ENCODE data around the gene LGALS8.
"Not testable (repeated sequence)": the region's sequence is repeated elsewhere in the genome, so short reads cannot be mapped to it uniquely, and the experiment has no call there.

Gene LGALS8

DNA sequence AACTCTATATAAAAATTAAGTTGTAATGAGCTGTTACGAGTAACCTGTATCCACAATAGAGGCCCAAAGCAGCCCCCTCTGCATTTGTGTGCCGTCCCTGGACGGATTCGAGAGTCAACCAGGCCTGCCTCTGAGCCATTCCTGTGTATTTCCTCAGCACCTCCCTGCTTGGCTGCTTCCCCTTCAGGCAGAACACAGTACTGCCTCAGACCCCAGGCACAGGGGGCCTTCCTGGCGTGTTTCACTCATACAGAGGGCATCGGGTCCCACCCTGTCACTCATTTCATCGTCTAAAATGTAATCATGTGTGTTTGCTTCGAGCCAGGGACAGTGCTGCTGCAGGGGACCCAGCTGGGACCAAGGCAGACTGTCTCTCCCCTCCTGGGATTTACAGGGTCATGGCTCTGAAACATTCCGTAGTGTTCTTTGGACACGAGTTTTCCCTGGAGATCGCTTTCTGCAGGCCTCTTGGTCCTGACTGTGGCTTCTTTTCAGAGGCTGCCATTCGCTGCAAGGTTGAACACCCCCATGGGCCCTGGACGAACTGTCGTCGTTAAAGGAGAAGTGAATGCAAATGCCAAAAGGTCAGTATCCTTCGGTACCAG is 19.4 kb downstream of the LGALS8 start:
- no peak for DNase-seq

DNA sequence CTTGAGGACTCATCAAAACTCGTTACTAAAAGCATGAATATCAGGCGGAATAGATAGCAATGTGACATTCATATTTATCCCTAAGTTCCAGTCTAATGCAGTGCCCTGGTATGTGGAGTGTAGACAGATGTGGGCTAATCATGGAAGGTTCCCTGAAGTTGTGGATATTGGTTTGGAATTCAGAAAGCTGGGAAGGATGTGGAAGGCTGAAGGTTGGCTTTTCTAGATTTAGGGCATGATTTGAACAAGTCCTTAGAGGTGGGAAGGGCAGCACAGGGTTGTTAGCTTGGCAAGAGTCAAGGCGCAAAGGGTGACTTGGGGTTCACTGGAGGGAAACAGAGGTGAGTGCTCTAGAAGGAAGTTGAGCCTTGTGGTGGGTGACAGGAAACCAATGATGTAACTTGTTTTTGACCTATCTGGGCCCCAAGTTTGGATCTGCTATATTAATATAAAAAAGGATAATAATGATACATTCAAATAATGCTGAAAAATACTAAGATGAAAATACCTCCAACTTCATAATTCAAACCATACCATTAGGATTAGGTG is 21.9 kb downstream of the LGALS8 start:
- no peak for DNase-seq

DNA sequence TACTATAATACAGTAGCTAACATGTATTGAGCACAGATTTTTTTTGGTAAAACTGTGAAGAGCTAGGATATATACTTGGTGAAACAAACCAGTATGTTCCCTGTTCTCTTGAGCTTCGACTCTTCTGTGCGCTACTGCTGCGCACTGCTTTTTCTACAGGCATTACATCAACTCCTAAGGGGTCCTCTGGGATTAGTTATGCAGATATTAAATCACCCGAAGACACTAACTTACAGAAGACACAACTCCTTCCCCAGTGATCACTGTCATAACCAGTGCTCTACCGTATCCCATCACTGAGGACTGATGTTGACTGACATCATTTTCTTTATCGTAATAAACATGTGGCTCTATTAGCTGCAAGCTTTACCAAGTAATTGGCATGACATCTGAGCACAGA is 24.7 kb downstream of the LGALS8 start:
- DNase-seq: no peak

DNA sequence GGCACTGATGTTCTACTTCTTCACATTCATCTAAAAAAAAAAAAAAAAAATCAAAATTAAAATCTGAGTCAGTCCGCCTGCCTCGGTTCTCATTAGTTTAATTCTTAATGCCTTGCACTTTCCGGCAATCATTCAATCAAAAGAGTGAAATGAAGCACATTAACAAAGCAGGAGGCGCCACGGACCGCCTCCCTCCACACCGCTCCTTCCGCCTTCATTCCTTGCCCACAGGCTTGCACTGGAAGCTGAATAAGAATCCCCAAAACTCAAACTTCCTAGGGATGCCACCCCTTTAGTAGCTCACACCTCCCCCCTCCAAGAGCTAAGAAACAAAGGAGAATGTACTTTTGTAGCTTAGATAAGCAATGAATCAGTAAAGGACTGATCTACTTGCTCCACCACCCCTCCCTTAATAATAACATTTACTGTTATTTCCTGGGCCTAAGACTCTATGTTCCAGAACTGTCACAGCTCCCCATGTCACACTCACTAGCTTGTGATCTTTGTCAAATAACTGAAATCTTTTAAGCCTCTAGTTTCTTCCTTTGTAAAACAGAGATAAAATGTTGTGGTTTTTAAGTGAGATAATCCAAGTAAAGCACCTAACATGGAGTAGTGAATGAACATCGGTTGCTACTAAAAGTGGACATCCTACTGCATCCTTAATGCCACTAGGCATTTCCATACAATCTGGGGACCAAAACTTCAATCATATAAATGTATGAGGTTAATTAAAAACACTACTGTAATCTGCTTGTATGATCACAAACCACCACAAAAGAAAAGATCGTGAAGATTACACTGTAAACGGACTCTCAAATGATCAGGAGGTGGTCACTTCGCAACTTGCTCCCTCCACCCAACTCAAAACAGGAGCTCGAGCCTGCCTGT is 27.4 kb downstream of the LGALS8 start:
- no peak for DNase-seq

DNA sequence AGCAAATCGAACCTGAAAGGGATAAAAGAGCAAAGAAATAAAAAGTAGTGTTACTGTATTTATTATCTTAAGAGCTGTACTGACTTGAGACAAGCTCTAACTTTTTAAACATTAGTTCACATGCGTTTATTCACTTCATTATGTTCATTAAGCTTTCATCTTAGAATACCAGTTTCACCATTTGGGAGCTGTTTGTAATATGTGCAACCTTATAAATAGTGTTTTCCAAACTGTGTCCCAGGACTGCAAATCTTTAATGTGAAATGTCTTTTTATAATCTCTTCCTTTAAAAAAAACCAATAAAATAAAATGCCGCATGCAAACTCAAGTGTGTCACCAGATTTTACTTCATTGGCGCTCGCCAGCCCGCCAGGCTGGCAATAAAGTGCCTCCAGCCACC is 28.3 kb downstream of the LGALS8 start:
- DNase-seq: no peak

DNA sequence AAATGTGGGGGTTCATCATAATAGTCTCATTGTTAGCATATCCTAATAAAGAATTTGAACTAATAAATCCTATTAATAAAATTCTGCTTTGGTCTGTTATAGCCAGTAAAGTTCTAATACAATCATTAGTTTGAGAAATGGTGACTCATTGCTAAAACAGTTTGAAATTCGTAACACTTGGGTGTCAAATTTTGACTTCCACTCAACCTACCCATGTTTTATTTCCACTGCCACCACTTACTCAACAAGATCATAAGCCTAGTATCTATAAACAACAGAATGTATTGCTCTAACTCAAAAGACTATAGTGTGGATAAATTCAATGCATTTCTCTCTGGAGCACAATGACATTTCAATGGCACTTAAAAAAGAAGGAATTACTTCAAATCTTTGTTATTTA is 29.1 kb downstream of the LGALS8 start:
- no peak for DNase-seq

DNA sequence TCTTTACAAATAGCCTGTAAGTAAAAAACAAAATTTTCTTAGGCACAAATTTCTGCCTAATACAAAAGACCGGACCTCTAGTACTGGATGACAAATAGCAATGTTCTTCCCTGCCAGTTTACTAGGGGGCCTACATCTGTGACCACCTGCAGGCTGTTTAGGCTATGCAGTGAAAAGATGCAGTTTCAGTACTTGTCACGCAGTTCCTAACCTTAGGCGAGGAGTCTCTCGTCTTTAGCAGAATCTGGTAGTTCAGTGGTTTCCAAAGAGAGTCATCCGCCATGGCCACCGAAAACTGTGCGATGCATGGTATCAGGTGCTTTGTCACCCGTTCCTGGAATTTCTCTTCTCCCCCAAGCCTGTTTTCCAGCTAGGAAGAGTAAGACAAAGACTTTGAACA is 29.6 kb downstream of the LGALS8 start:
- DNase-seq: no peak

DNA sequence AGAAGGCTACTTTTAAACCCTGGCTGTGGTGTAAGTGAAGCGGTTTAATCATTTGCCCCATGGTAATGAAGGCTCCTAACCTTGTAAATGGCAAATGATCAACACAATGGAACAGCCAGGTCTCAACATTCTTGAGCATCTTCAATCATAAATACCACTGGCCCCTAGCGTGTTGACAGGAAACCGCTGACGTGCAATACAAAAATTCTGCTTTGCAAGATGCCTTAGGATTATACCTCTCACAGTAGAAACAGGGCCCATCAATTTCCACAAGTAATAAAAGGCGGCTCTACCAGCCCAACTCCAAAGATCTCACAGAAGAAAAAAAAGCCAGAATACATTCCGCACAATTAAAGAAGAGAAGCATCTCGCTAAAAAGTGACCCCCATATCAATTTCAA is 32.8 kb downstream of the LGALS8 start:
- DNase-seq: no peak

DNA sequence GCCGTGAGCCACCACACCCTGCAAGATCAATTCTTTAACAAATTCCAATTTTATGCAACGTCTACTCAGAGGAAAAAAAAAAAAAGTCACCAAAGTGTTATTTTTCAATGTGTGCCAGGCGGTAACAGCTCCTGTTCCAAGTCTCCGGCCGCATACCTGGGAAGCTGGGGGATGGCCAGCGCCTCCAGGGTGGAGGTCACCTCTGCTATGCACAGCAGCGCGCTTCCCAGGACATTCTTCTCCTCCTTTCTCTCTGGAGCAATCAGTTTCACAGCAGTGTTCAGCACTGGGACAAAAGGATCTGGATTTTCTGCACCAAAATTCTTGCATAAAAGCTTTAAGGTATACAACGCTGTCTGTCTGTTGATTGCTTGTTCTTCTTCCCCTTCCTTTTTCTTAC is 34.3 kb downstream of the LGALS8 start:
- no peak for DNase-seq

DNA sequence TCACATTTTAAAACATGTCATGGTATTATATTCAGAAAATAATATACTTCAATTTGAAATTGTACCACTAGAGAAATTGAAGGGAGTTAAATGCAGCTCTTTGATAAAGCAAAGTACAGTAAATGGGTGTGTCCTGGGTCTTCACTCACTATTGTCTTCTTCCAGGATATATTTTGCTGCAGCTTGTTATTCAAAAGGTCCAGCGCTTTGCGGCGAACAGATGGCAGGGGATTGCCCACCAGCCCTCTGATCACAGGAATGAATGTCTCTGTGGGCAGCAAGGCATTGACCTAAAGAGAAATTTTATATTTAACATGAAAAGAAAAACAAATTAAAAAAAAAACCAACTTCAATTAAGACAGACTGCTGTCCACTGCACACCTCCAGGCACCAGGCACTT is 35.1 kb downstream of the LGALS8 start:
- no peak for DNase-seq

DNA sequence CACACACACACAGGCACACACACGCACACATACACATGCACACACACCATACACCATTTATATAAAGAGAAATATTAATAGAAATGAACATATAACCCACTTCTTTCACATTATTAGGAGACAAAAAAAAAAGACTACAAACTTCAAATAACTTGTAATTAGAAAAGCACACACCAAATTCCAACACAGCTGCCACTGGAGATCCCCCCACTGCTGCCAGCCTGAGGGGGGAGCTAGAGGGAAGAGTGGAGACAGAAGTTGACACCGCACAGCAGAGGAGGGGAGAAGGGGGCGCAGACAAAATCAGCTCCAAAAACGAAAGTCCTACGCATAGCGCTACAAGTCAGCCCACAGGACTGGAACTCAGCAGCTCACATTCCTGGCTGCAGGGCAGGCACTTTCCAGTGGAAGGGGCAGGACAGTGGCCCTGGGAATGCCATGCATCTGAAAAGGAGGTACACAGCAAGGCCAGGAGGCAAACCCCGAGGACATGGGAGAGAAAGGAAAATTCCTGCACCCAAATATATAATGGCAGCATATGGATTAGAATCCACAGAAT is 36.5 kb downstream of the LGALS8 start:
- no peak for DNase-seq

DNA sequence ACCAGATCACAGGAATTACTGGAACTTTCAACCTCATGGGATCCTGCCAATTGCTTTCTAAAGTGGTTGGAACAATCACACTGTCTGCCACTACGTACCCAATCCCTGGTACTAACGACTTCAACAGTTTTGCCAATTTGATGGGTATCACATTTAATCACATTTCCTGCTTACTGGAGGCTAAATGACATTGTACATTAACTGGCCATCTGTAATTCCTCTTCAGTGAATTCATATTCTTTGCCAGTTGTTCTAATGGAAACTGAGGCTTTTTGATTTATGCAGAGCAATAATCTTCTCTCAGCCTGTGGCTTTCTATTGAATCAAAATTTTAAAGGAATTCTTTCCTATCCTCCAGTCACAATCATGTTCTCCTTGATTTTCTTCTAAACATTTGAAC is 38.2 kb downstream of the LGALS8 start:
- DNase-seq: no peak

DNA sequence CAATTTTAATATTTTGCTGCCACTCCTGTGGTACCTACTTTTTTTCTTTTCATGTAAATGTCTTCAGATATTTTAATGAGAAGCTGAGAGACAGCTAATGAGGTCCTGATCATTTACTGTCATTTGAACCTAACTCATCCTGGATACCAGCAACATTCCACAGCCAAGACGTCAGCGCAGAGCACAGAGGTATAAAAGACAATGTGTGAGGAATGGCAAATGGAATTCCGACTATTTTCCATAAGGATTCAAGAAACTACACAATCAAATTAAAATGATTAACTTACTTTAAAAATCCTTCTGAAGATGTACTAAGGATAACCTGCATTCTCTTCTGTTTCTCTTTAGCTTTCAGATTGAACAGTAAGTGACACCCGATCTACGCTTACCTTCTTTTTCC is 41.7 kb downstream of the LGALS8 start:
- DNase-seq: no peak

DNA sequence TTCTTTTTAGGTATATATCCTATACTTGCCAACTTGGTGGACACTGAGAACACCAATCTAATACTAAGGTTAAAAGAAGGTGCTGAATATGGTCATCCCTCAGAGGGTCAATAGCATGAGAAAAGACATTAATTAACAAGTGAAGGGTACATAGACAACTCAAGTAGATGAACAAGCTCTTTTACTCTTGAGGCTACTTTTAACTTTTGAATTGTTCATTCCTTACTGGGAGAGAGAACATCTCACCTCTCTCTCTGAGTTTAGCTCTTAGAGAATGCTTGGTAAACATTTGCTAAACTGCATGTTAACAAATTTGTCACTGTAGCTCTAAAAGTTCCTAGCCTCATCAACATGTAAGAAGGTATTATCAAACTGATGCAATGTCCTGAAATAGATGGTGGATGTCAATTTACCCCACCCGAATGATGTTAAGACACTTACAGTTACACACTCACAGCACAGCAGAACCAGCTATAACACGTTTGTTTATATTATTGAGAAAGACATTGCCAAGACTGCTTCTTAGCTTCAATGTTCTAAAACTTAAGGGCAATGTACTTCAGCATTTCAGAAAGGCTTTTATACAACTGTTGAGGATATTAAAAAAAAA is 44.6 kb downstream of the LGALS8 start:
- DNase-seq: no peak

DNA sequence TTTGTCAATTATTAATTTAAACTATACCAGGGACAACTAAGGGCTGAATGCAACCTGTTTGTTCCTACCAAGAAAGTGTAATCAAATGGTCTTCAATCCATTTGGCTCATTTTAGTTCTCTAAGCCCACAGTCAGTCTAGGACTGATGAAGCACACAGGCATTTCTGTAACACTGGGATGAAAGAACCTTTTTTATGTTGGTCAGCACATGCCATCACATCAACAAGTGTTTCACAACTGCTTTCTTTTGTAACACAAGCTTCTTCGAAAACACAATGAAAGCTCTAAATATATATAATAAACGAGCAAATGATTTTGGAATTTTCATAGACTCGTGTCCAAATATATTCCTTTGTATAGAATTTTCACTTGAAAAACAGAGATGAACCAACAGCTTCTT is 51.7 kb downstream of the LGALS8 start:
- DNase-seq: no peak

DNA sequence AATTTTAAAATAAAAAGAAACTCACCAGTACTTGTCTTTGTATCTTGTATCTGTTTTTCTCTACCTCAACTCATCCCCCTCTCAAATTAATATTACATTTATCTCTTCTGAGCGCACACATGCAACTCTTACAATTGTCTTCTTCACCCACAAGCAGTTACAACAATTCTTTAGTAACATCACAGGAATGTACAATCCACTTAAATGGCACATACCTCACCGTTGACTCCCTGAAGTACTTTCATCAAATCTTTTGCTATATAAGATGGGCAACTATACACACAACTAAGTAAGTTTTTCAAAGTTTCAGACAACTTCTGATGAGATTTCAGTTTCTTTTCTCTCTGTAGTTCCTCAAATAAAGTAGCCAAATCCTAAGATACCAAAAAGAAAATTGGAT is 52.2 kb downstream of the LGALS8 start:
- DNase-seq: no peak

DNA sequence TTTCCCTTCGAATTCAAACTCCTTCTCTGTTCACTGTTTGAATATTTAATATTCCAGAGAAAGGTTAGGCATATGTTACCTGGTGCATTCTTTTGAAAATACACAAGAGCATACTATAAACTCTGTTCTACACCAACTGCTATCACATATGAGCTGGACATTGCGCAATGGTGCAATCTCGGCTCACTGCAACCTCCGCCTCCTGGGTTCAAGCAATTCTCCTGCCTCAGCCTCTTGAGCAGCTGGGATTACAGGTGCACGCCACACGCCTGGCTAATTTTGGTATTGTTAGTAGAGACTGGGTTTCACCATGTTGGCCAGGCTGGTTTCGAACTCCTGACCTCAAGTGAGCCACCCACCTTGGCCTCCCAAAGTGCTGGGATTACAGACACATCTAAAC is 53.3 kb downstream of the LGALS8 start:
- not testable (repeated sequence) for DNase-seq

DNA sequence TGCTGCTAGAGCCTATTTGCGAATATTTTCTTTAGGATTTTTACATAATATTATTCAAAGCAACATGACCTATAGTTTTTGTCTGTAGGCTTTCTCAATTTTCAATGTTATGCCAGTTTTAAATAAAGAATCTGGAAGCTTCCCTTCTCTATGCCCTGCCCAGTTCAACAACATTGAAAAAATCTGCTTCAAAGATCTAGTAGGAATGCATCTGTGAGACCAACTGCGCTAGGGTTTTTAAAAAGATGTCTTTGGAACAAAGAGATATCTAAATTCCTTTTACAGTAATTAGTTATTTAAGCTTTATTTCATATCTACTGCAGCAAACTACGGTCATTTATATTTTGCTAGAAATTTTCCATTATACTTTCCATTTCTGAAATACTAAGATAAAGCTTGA is 54.9 kb downstream of the LGALS8 start:
- DNase-seq: no peak

DNA sequence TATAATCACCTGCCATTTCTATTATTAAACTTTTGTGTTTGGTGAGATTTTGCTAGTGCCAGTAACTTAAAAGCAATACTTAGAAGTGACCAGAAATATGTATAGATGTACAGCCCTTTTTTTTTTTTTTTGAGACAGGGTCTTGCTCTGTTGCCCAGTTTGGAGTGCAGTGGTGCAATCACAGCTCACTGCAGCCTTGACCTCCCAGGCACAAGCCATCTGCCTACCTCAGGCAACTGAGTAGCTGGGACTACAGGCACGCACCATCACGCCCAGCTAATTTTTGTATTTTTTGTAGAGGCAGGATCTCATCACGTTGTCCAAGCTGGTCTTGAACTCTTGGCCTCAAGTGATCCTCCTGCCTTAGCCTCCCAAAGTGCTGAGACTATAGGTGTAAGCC is 56.6 kb downstream of the LGALS8 start:
- DNase-seq: not testable (repeated sequence)

DNA sequence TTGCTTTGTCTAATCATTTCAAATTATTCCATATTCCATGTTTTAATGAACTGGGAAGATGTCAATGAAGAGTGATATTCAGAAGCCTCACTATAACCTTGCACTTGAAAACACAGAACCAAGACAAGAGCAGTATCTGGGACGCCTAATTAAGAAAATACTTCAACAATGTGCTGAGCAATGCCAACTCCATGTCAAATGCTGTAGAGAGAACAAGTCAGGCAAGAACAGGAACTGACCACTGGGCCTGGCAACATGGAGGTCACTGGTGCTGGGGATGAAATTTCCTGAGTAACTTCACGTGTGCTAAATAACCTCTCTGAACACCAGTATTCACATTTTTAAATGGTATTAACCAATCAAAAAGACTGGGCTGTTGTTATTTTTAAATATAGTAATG is 57.7 kb downstream of the LGALS8 start:
- DNase-seq: no peak

DNA sequence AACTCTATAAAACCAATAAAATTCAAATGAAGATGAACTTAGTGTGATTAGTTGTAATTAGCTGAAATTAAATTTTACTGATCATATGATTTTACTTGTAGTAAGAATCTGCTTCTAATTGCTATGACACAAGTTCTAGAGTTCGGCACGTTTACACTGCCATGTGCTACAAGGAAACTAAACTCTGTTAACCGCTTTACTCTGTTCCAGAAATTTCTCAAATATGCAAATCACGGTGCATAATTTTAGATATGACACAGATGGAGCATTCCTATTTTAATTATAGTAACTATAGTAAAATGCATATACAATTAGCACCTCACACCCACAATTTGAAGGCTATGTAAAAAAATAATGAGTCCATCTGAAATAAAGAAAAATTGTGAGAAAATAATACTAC is 65.7 kb downstream of the LGALS8 start:
- DNase-seq: no peak

DNA sequence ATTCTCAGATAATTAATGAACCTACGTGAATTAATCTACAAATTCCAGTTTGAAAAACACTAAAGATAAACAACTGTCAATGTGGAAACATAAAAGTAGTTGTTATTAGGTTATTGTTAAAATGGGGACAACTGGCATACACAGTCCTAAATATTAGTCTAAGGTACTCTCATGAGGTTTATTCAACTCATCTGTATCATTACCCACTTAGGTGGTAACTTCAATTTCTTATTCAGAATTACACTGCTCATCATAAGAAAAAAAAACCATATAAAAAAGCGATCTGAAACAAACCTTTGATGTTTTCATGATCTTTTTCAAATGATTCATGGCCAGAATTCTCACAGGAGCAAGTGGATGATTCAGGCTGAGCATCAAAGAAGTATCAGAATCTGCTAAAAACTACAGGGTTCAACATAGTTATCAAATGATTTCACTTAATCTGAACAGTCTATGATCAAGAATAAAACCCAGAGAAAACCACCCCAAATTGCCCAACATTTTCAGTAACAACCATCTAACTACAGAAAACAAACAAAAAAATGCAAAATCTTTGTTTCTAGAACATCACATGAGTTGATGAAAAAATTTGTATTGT is 66.9 kb downstream of the LGALS8 start:
- DNase-seq: no peak

DNA sequence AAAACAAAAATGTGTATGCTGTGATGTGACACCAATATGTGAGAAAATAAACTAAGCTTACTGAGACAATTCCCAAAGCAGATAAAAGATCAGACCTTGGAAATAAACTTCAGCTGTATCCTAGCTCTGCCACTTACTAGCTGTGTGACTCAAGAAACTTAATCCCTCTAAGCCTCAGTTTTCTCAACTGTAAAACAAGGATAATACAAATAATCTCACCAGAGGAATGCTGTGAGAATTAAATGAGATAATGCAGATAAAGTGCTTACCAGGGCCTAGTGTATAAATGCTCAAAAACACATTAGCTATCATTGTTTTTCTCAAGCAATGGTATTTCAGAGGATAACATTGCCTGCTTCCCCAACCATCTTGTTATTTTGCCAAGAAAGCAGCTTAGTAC is 78.4 kb downstream of the LGALS8 start:
- DNase-seq: no peak

Measured in inflammatory macrophage (primary cell).